IMR-90 (cell line): ENCODE measurements around the gene KCNK10. TPM values are rescaled to one million over a fixed set of nuclear protein-coding genes. Genes with fewer than 3 reads are reported as not detected.

Experiments used
- ATAC-seq: fragments of 200-7000 bp; cut with Tn5 transposase; 2 replicates; pipeline ENCODE4 v1.9.1; 2020; ENCODE audit warnings: low read depth, mild to moderate bottlenecking, moderate library complexity
- BruUV-seq: library from RNA; stranded (reverse); fragments of 400-500 nt; replicated peaks from 2 replicates; lab custom pipeline; 2021; lab: Mats Ljungman, UMichigan
- CTCF ChIA-PET: fragments of 300-600 bp; formaldehyde crosslinking; extraction: SDS; loops from one replicate; lab custom pipeline; 2021; ENCODE audit warnings: antibody characterized with exemption; lab: Yijun Ruan, JAX
- POLR2A ChIA-PET: fragments of 300-600 bp; sonication (Branson Sonifier 250); formaldehyde crosslinking; loops from one replicate; lab custom pipeline; 2022; ENCODE audit warnings: antibody characterized with exemption; ENCODE audit not compliant: unreplicated experiment; lab: Charles Lee
- DNase-seq: peaks from one replicate; pipeline ENCODE4 v3.0.0; 2013
- H2AFZ ChIP-seq: replicated peaks from 2 replicates; pipeline ENCODE3; 2013; ENCODE audit warnings: low read length, mild to moderate bottlenecking; ENCODE audit not compliant: poor library complexity
- H2AK5ac ChIP-seq: 2 replicates; pipeline ENCODE4 v1.6.1; 2013; ENCODE audit warnings: low read depth, low read length, inconsistent platforms
- H2AK9ac ChIP-seq: replicated peaks from 2 replicates; pipeline ENCODE3; 2013; ENCODE audit warnings: mild to moderate bottlenecking, low read depth, low read length, moderate library complexity; ENCODE audit not compliant: poor library complexity
- H2BK120ac ChIP-seq: 2 replicates; pipeline ENCODE4 v1.6.1; 2013; ENCODE audit warnings: low read depth, low read length, inconsistent platforms
- H2BK15ac ChIP-seq: 3 replicates; pipeline ENCODE4 v1.6.1; 2013; ENCODE audit warnings: low read depth, low read length, inconsistent platforms
- H2BK20ac ChIP-seq: 2 replicates; pipeline ENCODE4 v1.6.1; 2013; ENCODE audit warnings: low read depth, mild to moderate bottlenecking, inconsistent platforms, low read length, moderate library complexity
- H2BK5ac ChIP-seq: 2 replicates; pipeline ENCODE4 v1.6.1; 2013; ENCODE audit warnings: mild to moderate bottlenecking, low read depth, low read length, inconsistent platforms; ENCODE audit not compliant: poor library complexity, severe bottlenecking
- H3K14ac ChIP-seq: replicated peaks from 2 replicates; pipeline ENCODE4 v1.6.1; 2013; ENCODE audit warnings: low read depth, low read length, inconsistent platforms
- H3K18ac ChIP-seq: 2 replicates; pipeline ENCODE4 v1.6.1; 2013; ENCODE audit warnings: low read depth, low read length, control low read depth
- H3K23ac ChIP-seq: 2 replicates; pipeline ENCODE4 v1.6.1; 2013; ENCODE audit warnings: low read depth, low read length, inconsistent platforms
- H3K27ac ChIP-seq: 2 replicates; pipeline ENCODE4 v1.5.1; 2013; ENCODE audit warnings: mild to moderate bottlenecking, control low read depth, low read length; ENCODE audit not compliant: insufficient read depth
- H3K27me3 ChIP-seq: 2 replicates; pipeline ENCODE4 v1.6.1; 2013; ENCODE audit warnings: low read length; ENCODE audit not compliant: control insufficient read depth, insufficient read depth
- H3K36me3 ChIP-seq: 2 replicates; pipeline ENCODE4 v1.6.1; 2013; ENCODE audit warnings: low read length, mixed read lengths; ENCODE audit not compliant: control insufficient read depth, insufficient read depth
- H3K4ac ChIP-seq: 2 replicates; pipeline ENCODE4 v1.6.1; 2013; ENCODE audit warnings: low read depth, low read length, inconsistent platforms
- H3K4me1 ChIP-seq: 2 replicates; pipeline ENCODE4 v1.6.1; 2013; ENCODE audit warnings: low read length, mixed read lengths; ENCODE audit not compliant: control insufficient read depth, insufficient read depth
- H3K4me2 ChIP-seq: 2 replicates; pipeline ENCODE4 v1.6.1; 2013; ENCODE audit warnings: low read depth, mild to moderate bottlenecking, control low read depth, low read length, moderate library complexity
- H3K4me3 ChIP-seq: 2 replicates; pipeline ENCODE4 v1.5.1; 2013; ENCODE audit warnings: low read depth, mild to moderate bottlenecking, control low read depth, low read length, moderate library complexity; ENCODE audit not compliant: insufficient read depth
- H3K56ac ChIP-seq: 2 replicates; pipeline ENCODE4 v1.6.1; 2013; ENCODE audit warnings: low read length, inconsistent platforms; ENCODE audit not compliant: insufficient read depth; ENCODE audit errors: extremely low read depth
- H3K79me1 ChIP-seq, 2 experiments: 2 replicates each; pipeline ENCODE4 v1.6.1; 2013; ENCODE audit warnings: low read length in 2 of 2, inconsistent platforms in 1 of 2, low read depth in 1 of 2
- H3K9ac ChIP-seq: 2 replicates; pipeline ENCODE4 v1.6.1; 2013; ENCODE audit warnings: low read depth, low read length, control low read depth
- H3K9me1 ChIP-seq: 2 replicates; pipeline ENCODE4 v1.6.1; 2013; ENCODE audit warnings: low read length, inconsistent platforms; ENCODE audit not compliant: insufficient read depth
- H3K9me3 ChIP-seq: 2 replicates; pipeline ENCODE4 v1.6.1; 2013; ENCODE audit warnings: low read length; ENCODE audit not compliant: control insufficient read depth, insufficient read depth
- H4K20me1 ChIP-seq: 2 replicates; pipeline ENCODE4 v1.6.1; 2013; ENCODE audit warnings: low read length, inconsistent platforms; ENCODE audit not compliant: insufficient read depth
- H4K5ac ChIP-seq: 2 replicates; pipeline ENCODE4 v1.6.1; 2013; ENCODE audit warnings: mild to moderate bottlenecking, low read depth, low read length, control low read depth
- H4K8ac ChIP-seq, 2 experiments: 2 replicates each; pipeline ENCODE4 v1.6.1; 2013; ENCODE audit warnings: low read depth in 2 of 2, low read length in 2 of 2, control low read depth in 1 of 2, inconsistent platforms in 1 of 2
- H4K91ac ChIP-seq: 2 replicates; pipeline ENCODE4 v1.6.1; 2013; ENCODE audit warnings: low read depth, low read length, inconsistent platforms; ENCODE audit not compliant: insufficient read depth
- BHLHE40 ChIP-seq: fragments of 150-350 bp; IDR thresholded peaks from 2 replicates; pipeline ENCODE4 v1.6.1; 2016; ENCODE audit warnings: mild to moderate bottlenecking, low read depth, low read length
- CEBPB ChIP-seq: IDR thresholded peaks from 2 replicates; pipeline ENCODE4 v1.6.1; 2012; ENCODE audit warnings: low read depth, low read length, improper control_type of control experiment
- CHD1 ChIP-seq: IDR thresholded peaks from 2 replicates; pipeline ENCODE4 v1.6.1; 2012; ENCODE audit warnings: low read depth, low read length, improper control_type of control experiment
- FOS ChIP-seq: fragments of 150-350 bp; IDR thresholded peaks from 2 replicates; pipeline ENCODE4 v1.6.1; 2016; ENCODE audit warnings: low read depth, low read length
- MAFK ChIP-seq: IDR thresholded peaks from 2 replicates; pipeline ENCODE4 v1.6.1; 2012; ENCODE audit warnings: low read depth, low read length, improper control_type of control experiment
- MAZ ChIP-seq: IDR thresholded peaks from 2 replicates; pipeline ENCODE4 v1.6.1; 2012; ENCODE audit warnings: low read depth, mild to moderate bottlenecking, low read length, improper control_type of control experiment, moderate library complexity, borderline replicate concordance
- NFE2L2 ChIP-seq: fragments of 150-350 bp; IDR thresholded peaks from 2 replicates; pipeline ENCODE4 v1.6.1; 2016; ENCODE audit warnings: low read depth, mild to moderate bottlenecking, low read length
- POLR2A ChIP-seq: IDR thresholded peaks from 2 replicates; pipeline ENCODE4 v1.6.1; 2012; ENCODE audit warnings: mild to moderate bottlenecking, low read depth, low read length
- RCOR1 ChIP-seq: IDR thresholded peaks from 2 replicates; pipeline ENCODE4 v1.6.1; 2012; ENCODE audit warnings: mild to moderate bottlenecking, low read length, improper control_type of control experiment; ENCODE audit not compliant: insufficient replicate concordance
- RFX5 ChIP-seq: IDR thresholded peaks from 2 replicates; pipeline ENCODE4 v1.8.0; 2012; ENCODE audit warnings: low read depth, mild to moderate bottlenecking, low read length, moderate library complexity
- SMC3 ChIP-seq: fragments of 150-350 bp; IDR thresholded peaks from 2 replicates; pipeline ENCODE4 v1.6.1; 2016; ENCODE audit warnings: low read depth, mild to moderate bottlenecking, antibody characterized with exemption, low read length, moderate library complexity
- WGBS, 2 experiments: methylation state at CpG; one replicate each; pipeline versions ENCODE4 v1.1.5 to v1.1.7; 2013; ENCODE audit warnings: missing lambda C conversion rate in 2 of 2; ENCODE audit not compliant: insufficient read length in 1 of 2; ENCODE audit errors: extremely low coverage in 2 of 2; 5-methylcytosine and 5-hydroxymethylcytosine counted together
- dilution Hi-C: fragments of 300-500 bp; cut with HindIII; formaldehyde crosslinking; loops from one replicate; pipeline ENCODE4 v1.14.3; 2018; ENCODE audit warnings: low sequenced_read_pairs; ENCODE audit not compliant: unreplicated experiment
- in situ Hi-C: fragments of 300-500 bp; cut with MboI; formaldehyde crosslinking; loops from 3 replicates; pipeline ENCODE4 v1.14.3; 2019; ENCODE audit warnings: low sequenced_read_pairs, inconsistent platforms, mixed read lengths
- intact Hi-C: fragments of 100-400 bp; cut with micrococcal nuclease; formaldehyde crosslinking; loops from 2 replicates; pipeline ENCODE4 v1.10.0; 2022
- polyA plus RNA-seq, 3 experiments: library from polyadenylated mRNA; depleted of rRNA; stranded (reverse); fragments of >200 nt; gene quantifications; 2 replicates each; pipeline ENCODE4 v1.2.3, GENCODE V29; 2012; ENCODE audit warnings: low replicate concordance in 1 of 3
- total RNA-seq: library from RNA; depleted of rRNA; stranded (reverse); fragments of >200 nt; gene quantifications from 2 replicates; pipeline ENCODE4 v1.2.3, GENCODE V29; 2012
- TF ChIP-seq, protein P1 (sequence below): fragments of 150-350 bp; IDR thresholded peaks from 2 replicates; pipeline ENCODE4 v1.6.1; 2016; ENCODE audit warnings: low read depth, mild to moderate bottlenecking, low read length, moderate library complexity, borderline replicate concordance

KCNK10 gene
- total and polyA plus RNA-seq, 2 of the 4 experiments (the other 2 are of a cell fraction), result not detected

DNA sequence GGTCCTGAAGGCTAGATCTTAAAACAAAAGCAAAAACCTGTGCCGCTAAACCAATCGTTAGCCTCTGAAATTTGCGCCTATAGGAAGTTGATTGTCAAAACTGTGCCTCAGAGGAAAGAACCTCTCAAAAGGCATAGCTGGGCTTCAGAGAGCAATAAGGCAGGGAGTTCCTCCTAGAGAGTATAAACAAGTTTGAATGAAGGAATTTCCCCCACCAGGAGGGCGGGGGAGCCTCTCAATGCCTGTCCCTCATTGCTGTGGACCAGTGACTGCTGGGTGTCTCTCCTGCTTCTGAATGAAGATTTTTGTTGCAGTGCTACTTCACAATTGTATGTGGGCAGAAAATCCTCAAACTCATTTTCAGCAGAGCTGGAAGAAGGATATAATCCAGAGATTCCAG is 88.6 kb downstream of the KCNK10 start:
- H3K9ac ChIP-seq, result no peak overlapping the region
- ATAC-seq (no peak), DNase-seq (no peak)
- no peak overlapping the region for H2AFZ ChIP-seq
- no peak overlapping the region for H2AK9ac ChIP-seq
- H3K4me2 ChIP-seq, result no peak overlapping the region
- no peak overlapping the region for H3K56ac ChIP-seq
- no peak overlapping the region for H4K91ac ChIP-seq
- in situ Hi-C loops (no loop called here), dilution Hi-C loops (no loop called here), intact Hi-C loops (no loop called here)
- H2BK20ac ChIP-seq, result no peak overlapping the region
- no peak overlapping the region for H2AK5ac ChIP-seq
- H3K27me3 ChIP-seq, result no peaks in the 10 kb centered on the region
- H3K23ac ChIP-seq, result no peak overlapping the region
- H2BK5ac ChIP-seq, result no peak overlapping the region
- H3K4me3 ChIP-seq, result no peak overlapping the region
- ChIA-PET CTCF (no interaction called here), POLR2A (no interaction called here)
- H3K14ac ChIP-seq, result no peak overlapping the region
- H3K79me1 ChIP-seq, result no peaks in the 10 kb centered on the region
- H2BK120ac ChIP-seq, result no peak overlapping the region
- no peaks in the 10 kb centered on the region for H4K20me1 ChIP-seq
- H3K4me1 ChIP-seq, result no peaks in the 10 kb centered on the region
- 100% methylated on average over 3 of the region's 4 CpGs; no CpG with 5 or more reads in 1 of the 2 experiments for WGBS, 2 experiments
- no peak overlapping the region for H3K18ac ChIP-seq
- H3K4ac ChIP-seq, result no peak overlapping the region
- no peak for TF ChIP-seq MAZ
- no peak for TF ChIP-seq MAFK
- no peak for TF ChIP-seq RFX5
- TF ChIP-seq FOS, result no peak
- TF ChIP-seq CEBPB, result no peak
- TF ChIP-seq, protein P1, sequence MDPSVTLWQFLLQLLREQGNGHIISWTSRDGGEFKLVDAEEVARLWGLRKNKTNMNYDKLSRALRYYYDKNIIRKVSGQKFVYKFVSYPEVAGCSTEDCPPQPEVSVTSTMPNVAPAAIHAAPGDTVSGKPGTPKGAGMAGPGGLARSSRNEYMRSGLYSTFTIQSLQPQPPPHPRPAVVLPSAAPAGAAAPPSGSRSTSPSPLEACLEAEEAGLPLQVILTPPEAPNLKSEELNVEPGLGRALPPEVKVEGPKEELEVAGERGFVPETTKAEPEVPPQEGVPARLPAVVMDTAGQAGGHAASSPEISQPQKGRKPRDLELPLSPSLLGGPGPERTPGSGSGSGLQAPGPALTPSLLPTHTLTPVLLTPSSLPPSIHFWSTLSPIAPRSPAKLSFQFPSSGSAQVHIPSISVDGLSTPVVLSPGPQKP, result no peak
- TF ChIP-seq RCOR1, result no peak
- TF ChIP-seq BHLHE40, result no peak
- TF ChIP-seq SMC3, result no peak
- no peak for TF ChIP-seq NFE2L2
- no peak for TF ChIP-seq CHD1
- TF ChIP-seq POLR2A, result no peak
- no peaks in the 10 kb centered on the region for H3K9me1 ChIP-seq
- H4K5ac ChIP-seq, result no peak overlapping the region
- no peaks in the 10 kb centered on the region for H3K36me3 ChIP-seq
- no peak overlapping the region for H2BK15ac ChIP-seq
- no peaks in the 10 kb centered on the region; the same call in 1 of the 2 replicates for H3K9me3 ChIP-seq
- BruUV-seq, result no TSS peak
- no peak overlapping the region for H3K27ac ChIP-seq
- no peak overlapping the region for H4K8ac ChIP-seq
